Heart left ventricle (tissue), 16 donors: Measurements from ENCODE around the gene COP1. TPM values are rescaled to one million over a fixed set of nuclear protein-coding genes. Genes with fewer than 3 reads are reported as not detected.

Experiments
- ATAC-seq, 4 donors: fragments of 200-7000 bp; cut with Tn5 transposase; one replicate each; pipeline ENCODE4 v1.9.1; 2020 to 2022; ENCODE audit warnings: moderate library complexity in 4 of 4, mild to moderate bottlenecking in 3 of 4, moderate number of reproducible peaks in 1 of 4
- DNase-seq, 5 donors: peaks; one replicate each; pipeline ENCODE4 v3.0.0-alpha.2; 2020
- H3K27ac ChIP-seq, 12 donors: fragments of 200-600 bp; sonication (generic) in 4 of 12; one replicate each; pipeline versions ENCODE4 v1.5.0 to v1.8.0; 2016 to 2022; ENCODE audit warnings: mild to moderate bottlenecking in 2 of 12
- H3K27me3 ChIP-seq, 9 donors: fragments of 200-600 bp; sonication (generic) in 2 of 9; one replicate each; pipeline versions ENCODE4 v1.5.1 to v1.8.0; 2016 to 2022; ENCODE audit warnings: mild to moderate bottlenecking in 3 of 9
- H3K36me3 ChIP-seq, 9 donors: fragments of 200-600 bp; sonication (generic) in 2 of 9; one replicate each; pipeline versions ENCODE4 v1.5.0 to v1.8.0; 2018 to 2022; ENCODE audit warnings: mild to moderate bottlenecking in 2 of 9
- H3K4me1 ChIP-seq, 12 donors: fragments of 200-600 bp; sonication (generic) in 4 of 12; one replicate each; pipeline versions ENCODE4 v1.5.0 to v1.8.0; 2016 to 2022; ENCODE audit warnings: mild to moderate bottlenecking in 3 of 12
- H3K4me3 ChIP-seq, 12 donors: fragments of 200-600 bp; sonication (generic) in 4 of 12; one replicate each; pipeline versions ENCODE4 v1.5.0 to v1.8.0; 2017 to 2022; ENCODE audit warnings: mild to moderate bottlenecking in 9 of 12, moderate library complexity in 4 of 12
- H3K9me3 ChIP-seq, 12 donors: fragments of 200-600 bp; sonication (generic) in 4 of 12; one replicate each; pipeline versions ENCODE4 v1.5.0 to v1.8.0; 2016 to 2022; ENCODE audit warnings: mild to moderate bottlenecking in 1 of 12
- CTCF ChIP-seq, 12 donors: fragments of 200-600 bp; sonication (generic) in 4 of 12; IDR thresholded peaks; one replicate each; pipeline versions ENCODE4 v1.5.0 to v1.8.0; 2018 to 2022; ENCODE audit warnings: antibody characterized with exemption in 12 of 12, mild to moderate bottlenecking in 5 of 12
- POLR2A ChIP-seq, 2 donors: fragments of 450-650 bp; IDR thresholded peaks; one replicate each; pipeline ENCODE4 v1.6.1; 2017; ENCODE audit warnings: antibody characterized with exemption in 2 of 2, mild to moderate bottlenecking in 2 of 2, moderate library complexity in 2 of 2
- whole genome bisulfite sequencing, 4 donors: extraction: QIAGEN DNeasy Blood & Tissue Kit in 2 of 4; methylation state at CpG; one replicate each; pipeline versions ENCODE4 v1.1.5 to v1.1.7; 2013 to 2018; 5-methylcytosine and 5-hydroxymethylcytosine counted together
- intact Hi-C, 10 donors: fragments of 100-400 bp; cut with DNase I; formaldehyde crosslinking; loops; one replicate each; pipeline versions ENCODE4 v1.11.1 to v1.14.2; 2022
- long read RNA-seq, 3 donors: library from polyadenylated mRNA; unstranded; transcript quantifications; one replicate each; pipeline ENCODE4 v2.0.0, GENCODE V29; 2020 to 2021
- polyA plus RNA-seq, 2 donors: library from polyadenylated mRNA; stranded (reverse); fragments of 200-250 nt; gene quantifications; one replicate each; pipeline ENCODE4 v1.2.3, GENCODE V29; 2013
- total RNA-seq, 9 donors: library from RNA; depleted of rRNA in 2 of 9; stranded (reverse); fragments of >200 nt in 2 of 9; fragmentation: NEBNext Ultra II Directional in 3 of 9; extraction: Animal tissue kit (Norgen Biotek cat#: 25700) in 3 of 9; gene quantifications; one replicate each; pipeline versions ENCODE4 v1.1.0 to v1.2.4, GENCODE V29; 2016 to 2023
- donor health status: ischemic (EF 13 %, LVEDD 7.1; RV severe dilation, severe dysfunction).
- donor health status: healthy with polysubstance abuse.
- donor health status: DM: no; HTN: yes; CAD: no.
- donor health status: DM: no; HTN: no; CAD: no.
- donor health status: ischemic (EF 25% LVEDD 6.9; RV normal size, moderate dysfunction).
- donor health status: ischemic (EF 25% LVEDD 5.7; RV mildly dilated, moderate dysfunction).
- donor health status: healthy.
- donor health status: DM: yes; HTN: yes; CAD: no.
- donor health status: ischemic (EF 35%, LVEDD 5.7; RV mildly dilated, moderate dysfunction).
- donor health status: nonischemic (EF 11% LVEDD 7.7; RV severe dilation, severe dysfunction).
- donor health status: DM: yes; HTN: yes; CAD: no.
- donor health status: PGD.
- donor health status: ischemic (EF 29% LVEDD 5.4; RV normal size, mild dysfunction).
- donor health status: nonischemic (EF 23%, LVEDD 6.1; RV moderate dilation, normal function).

Gene COP1
- total RNA-seq (10 to 100 TPM; 19.9 to 27.0 (median 22.6) TPM), polyA plus RNA-seq (10 to 100 TPM; 31.7 TPM)
- long read RNA-seq, donor 1, transcript COP1-204 (20 exons, 3,033 nt) = major isoform, 25 of 58 reads
- long read RNA-seq, donor 1, partial matches to known transcripts = 3 of 58 reads
- long read RNA-seq, donor 1, other reads (novel, unspliced or antisense) = 28 of 58 reads
- long read RNA-seq, donor 2, partial matches to known transcripts = 1 of 6 reads
- long read RNA-seq, donor 2, other reads (novel, unspliced or antisense) = 2 of 6 reads
- long read RNA-seq, donor 3, transcript COP1-204 (20 exons, 3,033 nt) = major isoform, 55 of 108 reads
- long read RNA-seq, donor 3, partial matches to known transcripts = 2 of 108 reads
- long read RNA-seq, donor 3, other reads (novel, unspliced or antisense) = 49 of 108 reads

DNA sequence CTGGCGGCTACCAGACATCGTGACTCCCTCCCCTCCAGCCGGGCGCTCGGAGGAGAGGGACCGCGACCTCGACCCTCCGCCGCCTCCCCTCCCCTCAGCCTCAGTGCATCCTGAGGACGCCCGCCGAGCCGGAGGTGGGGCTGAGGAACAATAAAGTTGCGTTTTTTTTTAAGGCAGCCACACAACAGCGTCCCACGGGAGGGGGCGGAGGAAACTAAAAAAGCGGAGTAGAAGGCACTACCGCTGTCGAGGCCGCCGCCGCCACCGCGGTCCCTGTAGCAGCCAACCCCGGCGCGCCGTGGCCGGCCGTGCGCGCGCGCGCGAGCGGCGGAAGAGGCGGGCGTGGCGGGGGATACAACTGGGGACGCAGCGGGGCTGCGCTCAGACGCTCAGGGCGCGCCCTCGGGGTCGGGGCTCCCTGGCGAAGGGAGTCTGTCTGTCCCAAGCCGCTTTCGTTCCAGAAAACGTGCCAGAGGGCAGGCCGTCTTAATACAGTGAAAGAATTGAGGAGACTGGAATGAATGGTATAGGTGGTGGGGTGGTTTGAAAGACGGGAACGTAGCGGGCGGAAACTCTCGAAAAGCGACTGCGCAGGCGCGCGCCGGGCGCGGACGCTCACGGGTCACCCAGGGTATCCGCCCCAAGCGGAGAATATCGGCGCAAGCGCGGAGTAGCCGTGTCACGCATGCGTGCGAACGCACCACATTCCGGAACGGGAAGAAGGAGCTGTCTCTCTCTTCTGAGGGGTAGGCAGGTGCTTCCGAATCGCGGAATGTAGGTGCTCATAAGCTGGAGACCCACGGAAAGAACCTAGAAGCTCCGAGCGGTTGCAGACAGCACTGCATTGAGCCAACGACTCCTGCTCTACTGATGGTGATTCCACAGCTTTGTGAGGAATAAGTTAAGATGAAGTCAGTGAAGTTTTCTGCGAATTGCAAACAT, at the start of gene COP1:
Gene COP1 (minus strand): TSS at position 326 of the 942 bp plus-strand sequence. CDS start 308 bp downstream, at position 18.
- DNase-seq (peak; percentile 96 to 99 (median 97)), ATAC-seq (peak; percentile 97)
- H3K9me3 ChIP-seq = no peaks in the 10 kb centered on the region
- TF ChIP-seq CTCF (IDR thresholded peaks at IDR 0.05) (peak in 6 of 12 donors; percentile 2 to 35 (median 25)), POLR2A (IDR thresholded peaks at IDR 0.05) (peak in 1 of 2 donors; percentile 82)
- peaks cover 5 to 53% (median 28%) of the 10 kb centered on the region in 12 donors for H3K4me1 ChIP-seq
- no peaks in the 10 kb centered on the region for H3K27me3 ChIP-seq
- 0 to 1% (median 0%) methylated on average over 70 to 92 of the region's 92 CpGs for WGBS, 4 donors
- intact Hi-C loops = loop anchor here in 1 of 10 donors (10.0 kb wide), 1 partner anchor 1182 kb away; the partner anchor contains the start of gene MRPS14
- H3K36me3 ChIP-seq = no peaks in the 10 kb centered on the region
- H3K4me3 ChIP-seq = peak within 1 kb of the TSS; percentile 68 to 99 (median 90)
- peak within 1 kb of the TSS; percentile 91 to 99 (median 97) for H3K27ac ChIP-seq

DNA sequence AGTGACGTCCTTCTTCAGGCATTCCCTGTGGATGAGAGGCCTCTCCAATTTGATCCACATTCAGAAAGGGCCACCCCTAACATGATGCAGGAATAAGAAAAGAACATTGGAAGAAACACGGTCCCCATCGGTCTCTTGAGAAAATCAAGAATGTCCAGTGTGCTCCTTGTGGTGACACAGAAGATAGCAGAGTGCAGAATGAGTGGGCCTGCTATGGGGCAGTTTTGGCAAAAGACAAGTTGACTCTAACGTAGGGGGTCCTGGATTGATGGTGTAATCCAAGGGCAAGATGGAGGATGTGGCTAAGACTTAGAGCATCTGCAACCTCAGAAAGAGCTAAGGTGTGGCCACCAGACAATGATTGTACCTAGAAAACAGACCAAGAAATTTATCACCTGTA, 45.1 kb upstream of the COP1 start:
- 83 to 88% (median 87%) methylated on average over 4 of the region's 4 CpGs for WGBS, 4 donors
- intact Hi-C loops = no loop called here
- no peak overlapping the region for H3K27ac ChIP-seq
- no peaks in the 10 kb centered on the region for H3K27me3 ChIP-seq
- H3K36me3 ChIP-seq = no peaks in the 10 kb centered on the region
- no peaks in the 10 kb centered on the region for H3K4me1 ChIP-seq
- H3K4me3 ChIP-seq = no peak overlapping the region
- TF ChIP-seq POLR2A (IDR thresholded peaks at IDR 0.05) = no peak
- no peak for TF ChIP-seq CTCF (IDR thresholded peaks at IDR 0.05)
- no peak for DNase-seq
- no peak for ATAC-seq
- no peaks in the 10 kb centered on the region for H3K9me3 ChIP-seq

DNA sequence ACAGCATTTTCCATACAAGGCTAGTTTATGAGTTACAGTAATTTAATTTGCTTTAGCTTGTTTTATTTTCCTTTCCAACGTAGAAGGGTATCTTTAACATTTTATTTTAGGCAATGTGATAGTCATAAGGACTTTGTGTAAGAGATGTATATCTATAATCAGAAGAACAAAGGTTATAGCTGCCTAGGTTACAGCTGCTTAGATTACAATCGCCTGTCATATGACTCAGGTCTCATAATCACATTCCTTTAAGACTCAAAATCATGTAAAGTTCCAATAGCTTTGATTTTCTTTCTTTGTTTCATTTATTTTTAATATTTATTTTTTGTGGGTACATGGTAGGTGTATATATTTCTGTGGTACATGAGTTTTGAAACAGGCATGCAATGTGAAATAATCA, 37.8 kb upstream of the COP1 start:
- no peak overlapping the region for H3K4me3 ChIP-seq
- WGBS, 4 donors = 66 to 75% (median 72%) methylated on average over 2 of the region's 2 CpGs
- H3K9me3 ChIP-seq = no peaks in the 10 kb centered on the region
- TF ChIP-seq CTCF (IDR thresholded peaks at IDR 0.05) (no peak), POLR2A (IDR thresholded peaks at IDR 0.05) (no peak)
- no peak overlapping the region for H3K27ac ChIP-seq
- ATAC-seq (no peak), DNase-seq (no peak)
- H3K36me3 ChIP-seq = no peaks in the 10 kb centered on the region
- H3K27me3 ChIP-seq = no peaks in the 10 kb centered on the region
- intact Hi-C loops = no loop called here
- no peaks in the 10 kb centered on the region for H3K4me1 ChIP-seq

DNA sequence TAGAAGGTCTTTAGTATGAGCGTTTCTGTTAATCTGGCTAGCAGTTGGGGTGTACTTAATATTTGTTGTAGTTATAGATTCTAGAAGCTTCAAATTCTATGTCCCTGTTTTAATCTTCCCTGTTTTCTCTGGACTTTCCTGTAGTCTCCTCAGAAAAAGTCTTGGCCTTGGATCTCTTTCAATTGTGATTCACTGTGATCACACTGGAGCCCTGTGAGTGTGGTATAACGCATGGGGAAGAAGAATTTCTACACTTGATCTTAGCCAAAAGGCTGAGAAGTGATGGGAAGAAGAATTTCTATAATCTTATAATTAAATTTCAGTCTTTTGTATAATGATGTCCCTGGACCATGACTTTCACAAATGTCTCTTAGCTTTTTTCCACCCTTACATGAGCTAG, 36.7 kb upstream of the COP1 start:
- intact Hi-C loops = no loop called here
- TF ChIP-seq CTCF (IDR thresholded peaks at IDR 0.05) = no peak
- TF ChIP-seq POLR2A (IDR thresholded peaks at IDR 0.05) = no peak
- WGBS, 4 donors = 79 to 86% (median 80%) methylated on average over 2 of the region's 2 CpGs

More for the DNA sequence above, 36.7 kb upstream of the COP1 start:
- no peak overlapping the region for H3K4me3 ChIP-seq
- no peak for ATAC-seq
- no peaks in the 10 kb centered on the region for H3K9me3 ChIP-seq
- H3K27me3 ChIP-seq = no peaks in the 10 kb centered on the region
- no peaks in the 10 kb centered on the region for H3K4me1 ChIP-seq
- no peak overlapping the region for H3K27ac ChIP-seq
- DNase-seq = no peak
- no peaks in the 10 kb centered on the region for H3K36me3 ChIP-seq
